ENCODE results near the gene CLDN16.

- TF ChIP-seq, protein P1, sequence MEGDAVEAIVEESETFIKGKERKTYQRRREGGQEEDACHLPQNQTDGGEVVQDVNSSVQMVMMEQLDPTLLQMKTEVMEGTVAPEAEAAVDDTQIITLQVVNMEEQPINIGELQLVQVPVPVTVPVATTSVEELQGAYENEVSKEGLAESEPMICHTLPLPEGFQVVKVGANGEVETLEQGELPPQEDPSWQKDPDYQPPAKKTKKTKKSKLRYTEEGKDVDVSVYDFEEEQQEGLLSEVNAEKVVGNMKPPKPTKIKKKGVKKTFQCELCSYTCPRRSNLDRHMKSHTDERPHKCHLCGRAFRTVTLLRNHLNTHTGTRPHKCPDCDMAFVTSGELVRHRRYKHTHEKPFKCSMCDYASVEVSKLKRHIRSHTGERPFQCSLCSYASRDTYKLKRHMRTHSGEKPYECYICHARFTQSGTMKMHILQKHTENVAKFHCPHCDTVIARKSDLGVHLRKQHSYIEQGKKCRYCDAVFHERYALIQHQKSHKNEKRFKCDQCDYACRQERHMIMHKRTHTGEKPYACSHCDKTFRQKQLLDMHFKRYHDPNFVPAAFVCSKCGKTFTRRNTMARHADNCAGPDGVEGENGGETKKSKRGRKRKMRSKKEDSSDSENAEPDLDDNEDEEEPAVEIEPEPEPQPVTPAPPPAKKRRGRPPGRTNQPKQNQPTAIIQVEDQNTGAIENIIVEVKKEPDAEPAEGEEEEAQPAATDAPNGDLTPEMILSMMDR (IDR thresholded peaks at IDR 0.05) = no peak
- no peak for TF ChIP-seq EZH2 (IDR thresholded peaks at IDR 0.05; ENCODE audit: borderline replicate concordance, insufficient read depth, low read depth, low read length, poor library complexity, severe bottlenecking)
Measured at GRCh38 chr3:190433626-190434025, 45.7 kb downstream of the CLDN16 start.

All from B cell (primary cell).